Testis (tissue), 3 donors: Measurements from ENCODE around the gene SHE. TPM values are rescaled to one million over a fixed set of nuclear protein-coding genes. Genes with fewer than 3 reads are reported as not detected.

ENCODE experiments used
- DNase-seq: peaks from one replicate; pipeline ENCODE4 v3.0.0-alpha.2; 2019
- H3K27ac ChIP-seq, 2 donors: fragments of 200-600 bp; sonication (generic); one replicate each; pipeline ENCODE4 v1.5.1; 2019
- H3K27me3 ChIP-seq: fragments of 200-600 bp; sonication (generic); one replicate; pipeline ENCODE4 v1.5.1; 2019
- H3K36me3 ChIP-seq: fragments of 200-600 bp; sonication (generic); one replicate; pipeline ENCODE4 v1.5.1; 2017; ENCODE audit warnings: low read depth; ENCODE audit errors: missing control alignments
- H3K4me1 ChIP-seq: fragments of 200-600 bp; sonication (generic); one replicate; pipeline ENCODE4 v1.5.1; 2019
- H3K4me3 ChIP-seq, 2 donors: fragments of 200-600 bp; sonication (generic); one replicate each; pipeline ENCODE4 v1.5.1; 2017 to 2019
- H3K9me3 ChIP-seq: fragments of 200-600 bp; sonication (generic); one replicate; pipeline ENCODE4 v1.5.1; 2017
- CTCF ChIP-seq, 3 experiments: fragments of 450-650 bp in 2 of 3; fragments of 200-600 bp in 1 of 3; sonication (generic) in 1 of 3; IDR thresholded peaks; one replicate each; pipeline ENCODE4 v1.5.1; 2016 to 2019; ENCODE audit warnings: antibody characterized with exemption in 3 of 3, mild to moderate bottlenecking in 2 of 3, moderate library complexity in 1 of 3
- POLR2A ChIP-seq: fragments of 450-650 bp; IDR thresholded peaks from one replicate; pipeline ENCODE4 v1.6.1; 2017; ENCODE audit warnings: antibody characterized with exemption, mild to moderate bottlenecking, moderate library complexity
- WGBS, 2 donors: methylation state at CpG; one replicate each; pipeline ENCODE4 v1.1.5; 2018; 5-methylcytosine and 5-hydroxymethylcytosine counted together
- intact Hi-C: fragments of 100-400 bp; cut with DNase I; formaldehyde crosslinking; loops from one replicate; pipeline ENCODE4 v1.15.1; 2023; ENCODE audit warnings: low total_unique reads
- polyA plus RNA-seq: library from polyadenylated mRNA; stranded (reverse); fragments of 350-450 nt; fragmentation: Illumina TruSeq; extraction: RNeasy Lipid Tissue Mini Kit (QIAGEN cat#74804); gene quantifications from one replicate; pipeline ENCODE4 v1.2.3, GENCODE V29; 2014; ENCODE audit warnings: low read depth, low replicate concordance; ENCODE audit not compliant: insufficient read depth
- total RNA-seq, 2 donors: library from RNA; depleted of rRNA; stranded (reverse); fragments of >200 nt; gene quantifications; one replicate each; pipeline ENCODE4 v1.2.3, GENCODE V29; 2016

SHE gene
- total and polyA plus RNA-seq, 3 donors from 2014 or later, result 50.9 to 57.9 (median 53.7) TPM

GRCh38 chr1:154474802-154475201 lies 27.4 kb downstream of the SHE start:
- no peaks in the 10 kb centered on the region for H3K27me3 ChIP-seq
- peaks cover 40% of the 10 kb centered on the region for H3K4me1 ChIP-seq
- H3K27ac ChIP-seq, result no peak overlapping the region
- no peak overlapping the region for H3K4me3 ChIP-seq
- peak; percentile 94 for DNase-seq
- no peak for TF ChIP-seq POLR2A
- TF ChIP-seq CTCF (IDR thresholded peaks at IDR 0.05), result no peak
- no peaks in the 10 kb centered on the region for H3K36me3 ChIP-seq
- H3K9me3 ChIP-seq, result no peaks in the 10 kb centered on the region
- 43 to 56% methylated on average over 3 of the region's 3 CpGs for WGBS, 2 donors
- intact Hi-C loops, result loop anchor here (10.0 kb wide), 1 partner anchor 70 kb away; the partner anchor contains the start of gene IL6R

- peaks cover 27% of the 10 kb centered on the region for H3K4me1 ChIP-seq
- no peak for DNase-seq
Measured at GRCh38 chr1:154471304-154471703, 30.9 kb downstream of the SHE start.

GRCh38 chr1:154469844-154470560 lies 32.2 kb downstream of the SHE start:
- Histone ChIP-seq H3K27me3 (no peaks in the 10 kb centered on the region), H3K36me3 (no peaks in the 10 kb centered on the region), H3K4me3 (no peak overlapping the region), H3K9me3 (no peaks in the 10 kb centered on the region), H3K4me1 (peaks cover 23% of the 10 kb centered on the region), H3K27ac (no peak overlapping the region)
- WGBS, 2 donors, result 92 to 94% methylated on average over 6 to 10 of the region's 10 CpGs
- intact Hi-C loops, result loop anchor here (10.0 kb wide), 1 partner anchor 65 kb away; the partner anchor contains the start of gene IL6R
- no peak for TF ChIP-seq POLR2A
- no peak for TF ChIP-seq CTCF (IDR thresholded peaks at IDR 0.05)
- no peak for DNase-seq

More at GRCh38 chr1:154471304-154471703, 30.9 kb downstream of the SHE start:
- H3K27me3 ChIP-seq, result no peaks in the 10 kb centered on the region
- no peak overlapping the region for H3K27ac ChIP-seq
- no peaks in the 10 kb centered on the region for H3K36me3 ChIP-seq
- 76 to 78% methylated on average over 2 of the region's 2 CpGs for WGBS, 2 donors
- H3K4me3 ChIP-seq, result no peak overlapping the region
- no peaks in the 10 kb centered on the region for H3K9me3 ChIP-seq
- intact Hi-C loops, result loop anchor here (10.0 kb wide), 1 partner anchor 67 kb away; the partner anchor contains the start of gene IL6R
- TF ChIP-seq CTCF (IDR thresholded peaks at IDR 0.05) (no peak), POLR2A (no peak)

- no peaks in the 10 kb centered on the region for H3K27me3 ChIP-seq
- H3K27ac ChIP-seq, result peak overlapping the region in 1 of 2 donors; percentile 40
- no peaks in the 10 kb centered on the region for H3K9me3 ChIP-seq
- DNase-seq, result no peak
- no peak for TF ChIP-seq POLR2A
- TF ChIP-seq CTCF (IDR thresholded peaks at IDR 0.05), result no peak
- no peaks in the 10 kb centered on the region for H3K36me3 ChIP-seq
- intact Hi-C loops, result no loop called here
- H3K4me3 ChIP-seq, result no peak overlapping the region
- peaks cover 15% of the 10 kb centered on the region for H3K4me1 ChIP-seq
- WGBS, 2 donors, result 57 to 62% methylated on average over 11 to 12 of the region's 12 CpGs
Measured at GRCh38 chr1:154468535-154469250, 33.5 kb downstream of the SHE start.
